Right lobe of liver (tissue), 6 donors: ENCODE measurements around the gene EIPR1. TPM values are rescaled to one million over a fixed set of nuclear protein-coding genes. Genes with fewer than 3 reads are reported as not detected.

Source experiments
- ATAC-seq, 4 donors: fragments of 200-7000 bp; cut with Tn5 transposase; one replicate each; pipeline ENCODE4 v1.9.1; 2020; ENCODE audit warnings: mild to moderate bottlenecking in 4 of 4, moderate library complexity in 4 of 4
- DNase-seq, 3 donors: peaks; one replicate each; pipeline ENCODE4 v3.0.0-alpha.2; 2020
- H3K27ac ChIP-seq, 3 donors: fragments of 200-600 bp; one replicate each; pipeline ENCODE4 v1.8.0; 2022
- H3K27me3 ChIP-seq, 2 donors: fragments of 200-600 bp; one replicate each; pipeline ENCODE4 v1.8.0; 2022
- H3K36me3 ChIP-seq, 4 donors: fragments of 200-600 bp; sonication (generic) in 1 of 4; one replicate each; pipeline versions ENCODE4 v1.5.1 to v1.8.0; 2017 to 2022; ENCODE audit warnings: control low read depth in 1 of 4
- H3K4me1 ChIP-seq, 4 donors: fragments of 200-600 bp; sonication (generic) in 1 of 4; one replicate each; pipeline versions ENCODE4 v1.5.1 to v1.8.0; 2017 to 2022; ENCODE audit warnings: control low read depth in 1 of 4
- H3K4me3 ChIP-seq, 3 donors: fragments of 200-600 bp; one replicate each; pipeline ENCODE4 v1.8.0; 2022
- H3K9me3 ChIP-seq, 4 donors: fragments of 200-600 bp; sonication (generic) in 1 of 4; one replicate each; pipeline versions ENCODE4 v1.5.1 to v1.8.0; 2017 to 2022; ENCODE audit warnings: control low read depth in 1 of 4
- CTCF ChIP-seq, 4 donors: fragments of 200-600 bp in 3 of 4; fragments of 450-650 bp in 1 of 4; IDR thresholded peaks; one replicate each; pipeline versions ENCODE4 v1.5.1 to v1.8.0; 2016 to 2022; ENCODE audit warnings: antibody characterized with exemption in 4 of 4, mild to moderate bottlenecking in 2 of 4
- POLR2A ChIP-seq: fragments of 450-650 bp; IDR thresholded peaks from one replicate; pipeline ENCODE4 v1.6.1; 2017; ENCODE audit warnings: antibody characterized with exemption, mild to moderate bottlenecking
- WGBS: methylation state at CpG from one replicate; pipeline ENCODE4 v1.1.6; 2018; ENCODE audit warnings: low coverage, low lambda C conversion rate; ENCODE audit not compliant: insufficient coverage; ENCODE audit errors: missing lambda C conversion rate; 5-methylcytosine and 5-hydroxymethylcytosine counted together
- intact Hi-C, 2 donors: fragments of 100-400 bp; cut with DNase I; formaldehyde crosslinking; loops; one replicate each; pipeline versions ENCODE4 v1.11.2 to v1.14.1; 2022
- total RNA-seq, 6 experiments: library from RNA; depleted of rRNA in 2 of 6; stranded (reverse); fragments of >200 nt in 2 of 6; fragmentation: NEBNext Ultra II Directional in 3 of 6; extraction: Animal tissue kit (Norgen Biotek cat#: 25700) in 3 of 6; gene quantifications; one replicate each; pipeline versions ENCODE4 v1.1.0 to v1.2.4, GENCODE V29; 2016 to 2023
- donor health status: DM: no; HTN: yes; CAD: no.
- donor health status: DM: no; HTN: no; CAD: no.
- donor health status: DM: no; HTN: no; CAD: no.
- donor health status: DM: no; HTN: yes; CAD: no.
- donor health status: DM: no; HTN: yes; CAD: no.

The EIPR1 gene
- total RNA-seq, 6 experiments from 2014 or later: 6.8 to 40.6 (median 11.6) TPM

GRCh38 chr2:3263487-3263886, 114.1 kb downstream of the EIPR1 start:
- TF ChIP-seq CTCF (IDR thresholded peaks at IDR 0.05) (no peak), POLR2A (no peak)
- ATAC-seq: no peak
- H3K4me1 ChIP-seq: no peaks in the 10 kb centered on the region
- H3K27ac ChIP-seq: no peak overlapping the region
- no peaks in the 10 kb centered on the region for H3K9me3 ChIP-seq
- WGBS: no CpG with 5 or more reads among the region's 16 CpGs
- intact Hi-C loops: no loop called here
- DNase-seq: no peak
- H3K27me3 ChIP-seq: no peaks in the 10 kb centered on the region
- H3K4me3 ChIP-seq: no peak overlapping the region
- H3K36me3 ChIP-seq: no peaks in the 10 kb centered on the region

GRCh38 chr2:3262437-3263388, 114.9 kb downstream of the EIPR1 start:
- no peak for DNase-seq
- H3K4me1 ChIP-seq: no peaks in the 10 kb centered on the region
- no peaks in the 10 kb centered on the region for H3K9me3 ChIP-seq
- H3K36me3 ChIP-seq: no peaks in the 10 kb centered on the region
- TF ChIP-seq POLR2A (no peak), CTCF (IDR thresholded peaks at IDR 0.05) (no peak)
- 87% methylated on average over 9 of the region's 18 CpGs for WGBS
- no peaks in the 10 kb centered on the region for H3K27me3 ChIP-seq
- ATAC-seq: no peak
- no peak overlapping the region for H3K27ac ChIP-seq
- no peak overlapping the region for H3K4me3 ChIP-seq
- intact Hi-C loops: no loop called here

- Histone ChIP-seq H3K4me1 (no peaks in the 10 kb centered on the region), H3K27ac (no peak overlapping the region), H3K27me3 (no peaks in the 10 kb centered on the region), H3K9me3 (no peaks in the 10 kb centered on the region), H3K4me3 (no peak overlapping the region), H3K36me3 (peaks cover 0 to 7% (median 0%) of the 10 kb centered on the region in 4 donors)
- TF ChIP-seq POLR2A (no peak), CTCF (IDR thresholded peaks at IDR 0.05) (no peak)
- DNase-seq (no peak), ATAC-seq (no peak)
- no CpG with 5 or more reads among the region's 8 CpGs for WGBS
- intact Hi-C loops: no loop called here
These were observed 116.1 kb downstream of the EIPR1 start for GRCh38 chr2:3261511-3261910.

- TF ChIP-seq CTCF (IDR thresholded peaks at IDR 0.05): no peak
- no peak for TF ChIP-seq POLR2A
- H3K27me3 ChIP-seq: no peaks in the 10 kb centered on the region
- DNase-seq: no peak
- intact Hi-C loops: no loop called here
- no peak for ATAC-seq
- no peak overlapping the region for H3K27ac ChIP-seq
- no peaks in the 10 kb centered on the region for H3K9me3 ChIP-seq
- 82% methylated on average over 4 of the region's 6 CpGs for WGBS
- H3K4me3 ChIP-seq: no peak overlapping the region
- no peaks in the 10 kb centered on the region for H3K4me1 ChIP-seq
- peaks cover 0 to 8% (median 0%) of the 10 kb centered on the region in 4 donors for H3K36me3 ChIP-seq
These were observed 116.7 kb downstream of the EIPR1 start for GRCh38 chr2:3260959-3261358.
